GM15510 (cell line): Measurements from ENCODE around the gene ST8SIA3.

Experiments used
- POLR2A ChIP-seq: IDR thresholded peaks from 3 replicates; pipeline ENCODE4 v1.6.1; 2011; ENCODE audit warnings: borderline replicate concordance; ENCODE audit not compliant: insufficient read length; ENCODE audit errors: extremely low read depth

The ST8SIA3 gene

GRCh38 chr18:57352271-57352701, at the start of gene ST8SIA3:
ST8SIA3 (plus strand) TSS chr18:57352557; CDS start chr18:57352847, 290 bp downstream.
- TF ChIP-seq POLR2A, result no peak

- no peak for TF ChIP-seq POLR2A
These were observed 40.9 kb upstream of the ST8SIA3 start for GRCh38 chr18:57311472-57311871.

GRCh38 chr18:57312346-57313144, 39.8 kb upstream of the ST8SIA3 start:
- TF ChIP-seq POLR2A, result no peak

- TF ChIP-seq POLR2A, result no peak
These were observed 31.8 kb upstream of the ST8SIA3 start for GRCh38 chr18:57320603-57321002.

GRCh38 chr18:57325491-57326166, 26.7 kb upstream of the ST8SIA3 start:
- TF ChIP-seq POLR2A, result no peak

GRCh38 chr18:57326718-57327323, 25.5 kb upstream of the ST8SIA3 start:
- no peak for TF ChIP-seq POLR2A

- no peak for TF ChIP-seq POLR2A
These were observed 23.7 kb upstream of the ST8SIA3 start for GRCh38 chr18:57328665-57329064.

- TF ChIP-seq POLR2A, result no peak
These were observed 22.5 kb upstream of the ST8SIA3 start for GRCh38 chr18:57329856-57330255.

GRCh38 chr18:57331718-57332117, 20.6 kb upstream of the ST8SIA3 start:
- no peak for TF ChIP-seq POLR2A

GRCh38 chr18:57333940-57334339, 18.4 kb upstream of the ST8SIA3 start:
- TF ChIP-seq POLR2A, result no peak

GRCh38 chr18:57334383-57334782, 18.0 kb upstream of the ST8SIA3 start:
- no peak for TF ChIP-seq POLR2A

- TF ChIP-seq POLR2A, result no peak
These were observed 16.0 kb upstream of the ST8SIA3 start for GRCh38 chr18:57336343-57336742.

- TF ChIP-seq POLR2A, result no peak
These were observed 14.5 kb upstream of the ST8SIA3 start for GRCh38 chr18:57337890-57338289.

- TF ChIP-seq POLR2A, result no peak
These were observed 8.5 kb upstream of the ST8SIA3 start for GRCh38 chr18:57343833-57344232.

- no peak for TF ChIP-seq POLR2A
These were observed 5.5 kb upstream of the ST8SIA3 start for GRCh38 chr18:57346876-57347275.
